Activated CD4-positive, alpha-beta memory T cell treated with anti-CD3 and anti-CD28 coated beads for 36 hours (primary cell): ENCODE results near the gene PLCB1. TPM values are rescaled to one million over a fixed set of nuclear protein-coding genes. Genes with fewer than 3 reads are reported as not detected.

Experiments used
- CTCF ChIA-PET: fragments of 350-600 bp; sonication (Branson Sonifier 250); formaldehyde crosslinking; loops from one replicate; lab custom pipeline; 2021; ENCODE audit warnings: antibody characterized with exemption, inconsistent platforms; lab: Charles Lee
- POLR2A ChIA-PET: fragments of 350-600 bp; sonication (Branson Sonifier 250); formaldehyde crosslinking; loops from one replicate; lab custom pipeline; 2021; ENCODE audit warnings: antibody characterized with exemption; lab: Charles Lee
- DNase-seq: peaks from one replicate; pipeline ENCODE4 v3.0.0-alpha.2; 2020
- H3K27ac Mint-ChIP-seq: one replicate; pipeline ENCODE4 v1.8.0; 2021; ENCODE audit warnings: mixed read lengths
- H3K27me3 Mint-ChIP-seq: one replicate; pipeline ENCODE4 v1.8.0; 2021; ENCODE audit warnings: mixed read lengths
- H3K36me3 Mint-ChIP-seq: one replicate; pipeline ENCODE4 v1.8.0; 2021; ENCODE audit warnings: mixed read lengths
- H3K4me1 Mint-ChIP-seq: one replicate; pipeline ENCODE4 v1.8.0; 2021; ENCODE audit warnings: low read depth, mixed read lengths
- H3K4me3 Mint-ChIP-seq: one replicate; pipeline ENCODE4 v1.8.0; 2021; ENCODE audit warnings: mild to moderate bottlenecking, mixed read lengths
- H3K9me3 Mint-ChIP-seq: one replicate; pipeline ENCODE4 v1.8.0; 2021; ENCODE audit warnings: mixed read lengths
- intact Hi-C: fragments of 100-400 bp; cut with micrococcal nuclease; formaldehyde crosslinking; loops from one replicate; pipeline ENCODE4 v1.15.1; 2023
- total RNA-seq, 2 experiments: library from RNA; stranded (reverse); gene quantifications; one replicate each; pipeline ENCODE4 v1.2.3, GENCODE V29; 2021

The PLCB1 gene
- total RNA-seq, 2 experiments from 2014 or later, result 3.9 to 4.0 TPM

DNA sequence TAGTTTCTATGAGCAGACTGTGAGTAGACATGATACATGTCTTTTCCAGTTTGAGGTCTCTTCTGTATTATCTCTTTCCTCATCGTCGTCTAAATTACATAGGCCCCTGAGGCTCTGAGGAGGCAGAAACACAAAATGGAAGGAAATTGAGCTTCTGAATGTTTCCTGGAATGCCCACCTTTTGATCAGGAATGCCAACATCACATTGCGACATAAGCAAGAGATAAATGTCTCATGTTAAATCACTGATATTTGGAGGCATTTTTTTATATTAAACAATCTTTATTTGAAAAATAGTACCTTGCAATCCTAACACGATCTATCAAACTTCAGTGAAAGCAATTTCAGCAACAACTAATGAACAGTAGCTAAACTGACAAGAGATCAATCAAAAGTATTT, 802.3 kb downstream of the PLCB1 start:
- intact Hi-C loops, result no loop called here
- DNase-seq, result no peak
- H3K27ac Mint-ChIP-seq, result no peak overlapping the region
- H3K27me3 Mint-ChIP-seq, result no peaks in the 10 kb centered on the region
- H3K9me3 Mint-ChIP-seq, result no peaks in the 10 kb centered on the region
- no peaks in the 10 kb centered on the region for H3K36me3 Mint-ChIP-seq
- POLR2A ChIA-PET, result no interaction called here
- H3K4me3 Mint-ChIP-seq, result no peak overlapping the region
- CTCF ChIA-PET, result no interaction called here
- no peaks in the 10 kb centered on the region for H3K4me1 Mint-ChIP-seq

Other genes starting within 250 kb of the PLCB1 start
- gene HAO1, start 191.8 kb upstream of the PLCB1 start, total RNA-seq, result not detected
- 10 to 100 TPM; 33.2 to 35.9 TPM for gene TMX4, start 112.5 kb upstream of the PLCB1 start, total RNA-seq